HEK293 (cell line): ENCODE data around the gene TOPBP1.

Experiments
- CTCF ChIA-PET: fragments of 350-600 bp; formaldehyde crosslinking; extraction: SDS; loops from one replicate; lab custom pipeline; 2021; ENCODE audit warnings: antibody characterized with exemption; lab: Yijun Ruan, JAX
- POLR2A ChIA-PET: fragments of 300-600 bp; formaldehyde crosslinking; extraction: SDS; loops from one replicate; lab custom pipeline; 2020; ENCODE audit warnings: antibody characterized with exemption, inconsistent platforms; lab: Yijun Ruan, JAX
- H3K27ac ChIP-seq: fragments of 200-500 bp; sonication (Bioruptor generic); 2 replicates; pipeline ENCODE4 v1.5.1; 2014; ENCODE audit warnings: low read depth, low read length, control low read depth, inconsistent platforms; ENCODE audit errors: extremely low read depth
- H3K36me3 ChIP-seq, 2 experiments: fragments of 200-500 bp in 1 of 2; sonication (Bioruptor generic) in 1 of 2; 1 replicate in 1 of 2; 2 replicates in 1 of 2; pipeline ENCODE4 v1.5.1; 2014 to 2017; ENCODE audit warnings: inconsistent platforms in 2 of 2, low read length in 2 of 2; ENCODE audit not compliant: control insufficient read depth in 2 of 2, insufficient read depth in 1 of 2
- H3K4me1 ChIP-seq: fragments of 200-500 bp; sonication (Bioruptor generic); 2 replicates; pipeline ENCODE4 v1.5.1; 2014; ENCODE audit warnings: mild to moderate bottlenecking, low read length, inconsistent platforms; ENCODE audit not compliant: control insufficient read depth, insufficient read depth
- H3K4me3 ChIP-seq: 2 replicates; pipeline ENCODE4 v1.5.1; 2011; ENCODE audit warnings: low read depth, mild to moderate bottlenecking, control low read depth, low read length, moderate library complexity
- H3K9me3 ChIP-seq: fragments of 200-500 bp; sonication (Bioruptor generic); 2 replicates; pipeline ENCODE4 v1.5.1; 2014; ENCODE audit warnings: low read depth, low read length, inconsistent platforms; ENCODE audit not compliant: control insufficient read depth, insufficient read depth
- EGR2 ChIP-seq: fragments of 450-650 bp; formaldehyde crosslinking; IDR thresholded peaks from 2 replicates; pipeline ENCODE4 v1.5.1; 2016; ENCODE audit warnings: low read depth, missing biosample characterization, missing genetic modification characterization
- HOXC10 ChIP-seq: sonication (generic); formaldehyde crosslinking; IDR thresholded peaks from 2 replicates; pipeline ENCODE4 v1.8.1; 2023; ENCODE audit warnings: mild to moderate bottlenecking, missing genetic modification reagents
- MYNN ChIP-seq: fragments of 450-650 bp; formaldehyde crosslinking; IDR thresholded peaks from 2 replicates; pipeline ENCODE4 v1.5.1; 2016; ENCODE audit warnings: missing biosample characterization, missing genetic modification characterization, borderline replicate concordance
- REPIN1 ChIP-seq: fragments of 450-650 bp; formaldehyde crosslinking; IDR thresholded peaks from 2 replicates; pipeline ENCODE4 v1.5.1; 2017; ENCODE audit warnings: missing biosample characterization, missing genetic modification characterization, low read depth
- SCRT1 ChIP-seq: fragments of 450-650 bp; formaldehyde crosslinking; IDR thresholded peaks from 2 replicates; pipeline ENCODE4 v1.5.1; 2016; ENCODE audit warnings: missing biosample characterization, missing genetic modification characterization, borderline replicate concordance
- TSHZ1 ChIP-seq: fragments of 450-650 bp; formaldehyde crosslinking; IDR thresholded peaks from 2 replicates; pipeline ENCODE4 v1.5.1; 2016; ENCODE audit warnings: missing biosample characterization, missing genetic modification characterization, borderline replicate concordance
- ZNF214 ChIP-seq: fragments of 450-650 bp; formaldehyde crosslinking; IDR thresholded peaks from 2 replicates; pipeline ENCODE4 v1.5.1; 2017; ENCODE audit warnings: missing biosample characterization, mild to moderate bottlenecking, missing genetic modification characterization, borderline replicate concordance
- ZNF23 ChIP-seq: fragments of 450-650 bp; formaldehyde crosslinking; IDR thresholded peaks from 2 replicates; pipeline ENCODE4 v1.5.1; 2016; ENCODE audit warnings: missing biosample characterization, missing genetic modification characterization, borderline replicate concordance
- ZNF24 ChIP-seq: fragments of 450-650 bp; formaldehyde crosslinking; IDR thresholded peaks from 2 replicates; pipeline ENCODE4 v1.5.1; 2016; ENCODE audit warnings: missing biosample characterization, missing genetic modification characterization
- ZNF248 ChIP-seq: fragments of 450-650 bp; formaldehyde crosslinking; IDR thresholded peaks from 2 replicates; pipeline ENCODE4 v1.5.1; 2017; ENCODE audit warnings: missing biosample characterization, missing genetic modification characterization
- ZNF292 ChIP-seq: fragments of 450-650 bp; formaldehyde crosslinking; IDR thresholded peaks from 2 replicates; pipeline ENCODE4 v1.5.1; 2016; ENCODE audit warnings: low read depth, missing biosample characterization, missing genetic modification characterization, borderline replicate concordance
- ZNF473 ChIP-seq: fragments of 450-650 bp; formaldehyde crosslinking; IDR thresholded peaks from 2 replicates; pipeline ENCODE4 v1.5.1; 2017; ENCODE audit warnings: missing biosample characterization, missing genetic modification characterization
- ZNF600 ChIP-seq: fragments of 450-650 bp; formaldehyde crosslinking; IDR thresholded peaks from 2 replicates; pipeline ENCODE4 v1.5.1; 2016; ENCODE audit warnings: missing biosample characterization, missing genetic modification characterization
- ZNF623 ChIP-seq: fragments of 450-650 bp; formaldehyde crosslinking; IDR thresholded peaks from 2 replicates; pipeline ENCODE4 v1.5.1; 2016; ENCODE audit warnings: missing biosample characterization, missing genetic modification characterization
- ZNF654 ChIP-seq: fragments of 450-650 bp; formaldehyde crosslinking; IDR thresholded peaks from 2 replicates; pipeline ENCODE4 v1.5.1; 2016; ENCODE audit warnings: low read depth, missing biosample characterization, missing genetic modification characterization
- ZXDB ChIP-seq: fragments of 450-650 bp; formaldehyde crosslinking; IDR thresholded peaks from 2 replicates; pipeline ENCODE4 v1.5.1; 2016; ENCODE audit warnings: missing biosample characterization, missing genetic modification characterization
- TF ChIP-seq, protein P1 (sequence below): fragments of 450-650 bp; formaldehyde crosslinking; IDR thresholded peaks from 2 replicates; pipeline ENCODE4 v1.5.1; 2016; ENCODE audit warnings: missing biosample characterization, missing genetic modification characterization
- TF ChIP-seq, protein P2 (sequence below): fragments of 450-650 bp; formaldehyde crosslinking; IDR thresholded peaks from 2 replicates; pipeline ENCODE4 v1.5.1; 2016; ENCODE audit warnings: missing biosample characterization, missing genetic modification characterization
- TF ChIP-seq, protein P3 (sequence below): fragments of 450-650 bp; formaldehyde crosslinking; IDR thresholded peaks from 2 replicates; pipeline ENCODE4 v1.5.1; 2016; ENCODE audit warnings: missing biosample characterization, missing genetic modification characterization

Gene TOPBP1

GRCh38 chr3:133627789-133628188, 34.0 kb downstream of the TOPBP1 start:
- Histone ChIP-seq H3K27ac (no peak overlapping the region), H3K36me3 (peaks cover 53 to 91% of the 10 kb centered on the region in 2 experiments), H3K4me3 (no peak overlapping the region), H3K4me1 (no peaks in the 10 kb centered on the region), H3K9me3 (no peaks in the 10 kb centered on the region)
- ChIA-PET POLR2A (no interaction called here), CTCF (interaction anchor here (0.7 kb wide), 1 partner anchor 35 kb away, joined by 3 read pairs; no protein-coding TSS in a partner anchor)
- TF ChIP-seq EGR2 (tag by site-specific recombination), result no peak
- TF ChIP-seq ZNF24 (tag by site-specific recombination), result no peak
- TF ChIP-seq, protein P1, sequence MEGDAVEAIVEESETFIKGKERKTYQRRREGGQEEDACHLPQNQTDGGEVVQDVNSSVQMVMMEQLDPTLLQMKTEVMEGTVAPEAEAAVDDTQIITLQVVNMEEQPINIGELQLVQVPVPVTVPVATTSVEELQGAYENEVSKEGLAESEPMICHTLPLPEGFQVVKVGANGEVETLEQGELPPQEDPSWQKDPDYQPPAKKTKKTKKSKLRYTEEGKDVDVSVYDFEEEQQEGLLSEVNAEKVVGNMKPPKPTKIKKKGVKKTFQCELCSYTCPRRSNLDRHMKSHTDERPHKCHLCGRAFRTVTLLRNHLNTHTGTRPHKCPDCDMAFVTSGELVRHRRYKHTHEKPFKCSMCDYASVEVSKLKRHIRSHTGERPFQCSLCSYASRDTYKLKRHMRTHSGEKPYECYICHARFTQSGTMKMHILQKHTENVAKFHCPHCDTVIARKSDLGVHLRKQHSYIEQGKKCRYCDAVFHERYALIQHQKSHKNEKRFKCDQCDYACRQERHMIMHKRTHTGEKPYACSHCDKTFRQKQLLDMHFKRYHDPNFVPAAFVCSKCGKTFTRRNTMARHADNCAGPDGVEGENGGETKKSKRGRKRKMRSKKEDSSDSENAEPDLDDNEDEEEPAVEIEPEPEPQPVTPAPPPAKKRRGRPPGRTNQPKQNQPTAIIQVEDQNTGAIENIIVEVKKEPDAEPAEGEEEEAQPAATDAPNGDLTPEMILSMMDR (tag by site-specific recombination), result no peak
- no peak for TF ChIP-seq ZNF623 (tag by site-specific recombination)
- TF ChIP-seq SCRT1 (tag by site-specific recombination), result no peak
- no peak for TF ChIP-seq ZNF292 (tag by site-specific recombination)
- no peak for TF ChIP-seq TSHZ1 (tag by site-specific recombination)
- no peak for TF ChIP-seq MYNN
- no peak for TF ChIP-seq HOXC10 (CRISPR knock-in tag)
- TF ChIP-seq ZNF214, result no peak
- no peak for TF ChIP-seq ZNF23 (tag by site-specific recombination)
- TF ChIP-seq ZNF600, result no peak
- no peak for TF ChIP-seq ZNF473 (tag by site-specific recombination)
- TF ChIP-seq ZXDB (tag by site-specific recombination), result no peak
- TF ChIP-seq, protein P2, sequence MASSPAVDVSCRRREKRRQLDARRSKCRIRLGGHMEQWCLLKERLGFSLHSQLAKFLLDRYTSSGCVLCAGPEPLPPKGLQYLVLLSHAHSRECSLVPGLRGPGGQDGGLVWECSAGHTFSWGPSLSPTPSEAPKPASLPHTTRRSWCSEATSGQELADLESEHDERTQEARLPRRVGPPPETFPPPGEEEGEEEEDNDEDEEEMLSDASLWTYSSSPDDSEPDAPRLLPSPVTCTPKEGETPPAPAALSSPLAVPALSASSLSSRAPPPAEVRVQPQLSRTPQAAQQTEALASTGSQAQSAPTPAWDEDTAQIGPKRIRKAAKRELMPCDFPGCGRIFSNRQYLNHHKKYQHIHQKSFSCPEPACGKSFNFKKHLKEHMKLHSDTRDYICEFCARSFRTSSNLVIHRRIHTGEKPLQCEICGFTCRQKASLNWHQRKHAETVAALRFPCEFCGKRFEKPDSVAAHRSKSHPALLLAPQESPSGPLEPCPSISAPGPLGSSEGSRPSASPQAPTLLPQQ (tag by site-specific recombination), result no peak
- TF ChIP-seq REPIN1, result no peak
- no peak for TF ChIP-seq ZNF248 (tag by site-specific recombination)
- TF ChIP-seq, protein P3, sequence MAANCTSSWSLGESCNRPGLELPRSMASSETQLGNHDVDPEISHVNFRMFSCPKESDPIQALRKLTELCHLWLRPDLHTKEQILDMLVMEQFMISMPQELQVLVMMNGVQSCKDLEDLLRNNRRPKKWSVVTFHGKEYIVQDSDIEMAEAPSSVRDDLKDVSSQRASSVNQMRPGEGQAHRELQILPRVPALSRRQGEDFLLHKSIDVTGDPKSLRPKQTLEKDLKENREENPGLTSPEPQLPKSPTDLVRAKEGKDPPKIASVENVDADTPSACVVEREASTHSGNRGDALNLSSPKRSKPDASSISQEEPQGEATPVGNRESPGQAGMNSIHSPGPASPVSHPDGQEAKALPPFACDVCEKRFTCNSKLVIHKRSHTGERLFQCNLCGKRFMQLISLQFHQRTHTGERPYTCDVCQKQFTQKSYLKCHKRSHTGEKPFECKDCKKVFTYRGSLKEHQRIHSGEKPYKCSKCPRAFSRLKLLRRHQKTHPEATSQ (tag by site-specific recombination), result no peak
- no peak for TF ChIP-seq ZNF654 (tag by site-specific recombination)
